ENCODE measurements around the gene UNC45A. TPM values are rescaled to one million over a fixed set of nuclear protein-coding genes. Genes with fewer than 3 reads are reported as not detected.

The UNC45A gene
- polyA plus RNA-seq, 1 donor (not counting 4 experiments of a cell fraction or from before 2014, with no cell fraction given), result 63.1 TPM

GRCh38 chr15:90904746-90905145 lies 30.3 kb upstream of the UNC45A start:
- H2AFZ ChIP-seq (ENCODE audit: control insufficient read depth, low read length), result no peak overlapping the region
- no peak overlapping the region for H3K9ac ChIP-seq (ENCODE audit: control insufficient read depth, extremely low read depth, insufficient read depth, low read length)
- TF ChIP-seq CTCF (optimal IDR thresholded peaks at IDR 0.05 in 1 of 3, IDR thresholded peaks at IDR 0.05 in 1 of 3, conservative IDR thresholded peaks at IDR 0.05 in 1 of 3; ENCODE audit: extremely low read depth in 1 of 3, insufficient read depth in 2 of 3, low read length in 3 of 3), result no peak
- TF ChIP-seq EZH2 (IDR thresholded peaks at IDR 0.05; ENCODE audit: low read length), result no peak
- H3K79me2 ChIP-seq (ENCODE audit: control insufficient read depth, insufficient read depth, low read length), result no peaks in the 10 kb centered on the region
- no peaks in the 10 kb centered on the region for H3K27me3 ChIP-seq (ENCODE audit: control insufficient read depth, extremely low read depth, insufficient read depth, low read length)
- H3K27ac ChIP-seq (ENCODE audit: control insufficient read depth, insufficient read depth, low read length), result no peak overlapping the region
- no peaks in the 10 kb centered on the region for H4K20me1 ChIP-seq (ENCODE audit: control insufficient read depth, extremely low read depth, insufficient read depth, low read length)
- peaks cover 3 to 5% of the 10 kb centered on the region in 2 experiments for H3K36me3 ChIP-seq (ENCODE audit: control insufficient read depth in 2 of 2, extremely low read depth in 1 of 2, insufficient read depth in 2 of 2, low read length in 2 of 2)
- no peak for DNase-seq (ENCODE audit: low read depth, low spot score)
- no peak overlapping the region for H3K4me2 ChIP-seq (ENCODE audit: control insufficient read depth, extremely low read depth, insufficient read depth, low read depth, low read length)
- no peaks in the 10 kb centered on the region for H3K9me3 ChIP-seq (ENCODE audit: control insufficient read depth, low read depth, low read length)
- dilution Hi-C loops (cut with MboI; ENCODE audit: extremely low pct_ligation_motif_present, low sequenced_read_pairs), result no loop called here
- H3K4me3 ChIP-seq (ENCODE audit: control insufficient read depth in 2 of 3, extremely low read depth in 1 of 3, insufficient read depth in 2 of 3, low read depth in 1 of 3, low read length in 3 of 3), result no peak overlapping the region
- no peak for FAIRE-seq
- peaks cover 12% of the 10 kb centered on the region for H3K4me1 ChIP-seq (ENCODE audit: control insufficient read depth, extremely low read depth, insufficient read depth, low read length)
- H3K9me1 ChIP-seq (ENCODE audit: control insufficient read depth, extremely low read depth, insufficient read depth, low read length), result peaks cover 2% of the 10 kb centered on the region

- Histone ChIP-seq H3K9me3 (ENCODE audit: control insufficient read depth, low read depth, low read length) (no peaks in the 10 kb centered on the region), H3K9ac (ENCODE audit: control insufficient read depth, extremely low read depth, insufficient read depth, low read length) (no peak overlapping the region), H3K4me2 (ENCODE audit: control insufficient read depth, extremely low read depth, insufficient read depth, low read depth, low read length) (no peak overlapping the region), H3K4me1 (ENCODE audit: control insufficient read depth, extremely low read depth, insufficient read depth, low read length) (peaks cover 12% of the 10 kb centered on the region), H3K36me3 (ENCODE audit: control insufficient read depth in 2 of 2, extremely low read depth in 1 of 2, insufficient read depth in 2 of 2, low read length in 2 of 2) (peaks cover 3 to 5% of the 10 kb centered on the region in 2 experiments), H4K20me1 (ENCODE audit: control insufficient read depth, extremely low read depth, insufficient read depth, low read length) (no peaks in the 10 kb centered on the region), H3K9me1 (ENCODE audit: control insufficient read depth, extremely low read depth, insufficient read depth, low read length) (peaks cover 2% of the 10 kb centered on the region), H3K4me3 (ENCODE audit: control insufficient read depth in 2 of 3, extremely low read depth in 1 of 3, insufficient read depth in 2 of 3, low read depth in 1 of 3, low read length in 3 of 3) (no peak overlapping the region), H3K79me2 (ENCODE audit: control insufficient read depth, insufficient read depth, low read length) (no peaks in the 10 kb centered on the region), H2AFZ (ENCODE audit: control insufficient read depth, low read length) (no peak overlapping the region), H3K27me3 (ENCODE audit: control insufficient read depth, extremely low read depth, insufficient read depth, low read length) (no peaks in the 10 kb centered on the region), H3K27ac (ENCODE audit: control insufficient read depth, insufficient read depth, low read length) (no peak overlapping the region)
- no peak for DNase-seq (ENCODE audit: low read depth, low spot score)
- dilution Hi-C loops (cut with MboI; ENCODE audit: extremely low pct_ligation_motif_present, low sequenced_read_pairs), result no loop called here
- TF ChIP-seq EZH2 (IDR thresholded peaks at IDR 0.05; ENCODE audit: low read length), result no peak
- TF ChIP-seq CTCF (optimal IDR thresholded peaks at IDR 0.05 in 1 of 3, IDR thresholded peaks at IDR 0.05 in 1 of 3, conservative IDR thresholded peaks at IDR 0.05 in 1 of 3; ENCODE audit: extremely low read depth in 1 of 3, insufficient read depth in 2 of 3, low read length in 3 of 3), result no peak
- no peak for FAIRE-seq
These were observed 29.5 kb upstream of the UNC45A start for GRCh38 chr15:90905306-90906180.

Measured in keratinocyte (primary cell).